Placental pericyte (primary cell): ENCODE data around the gene SPDYE3. TPM values are rescaled to one million over a fixed set of nuclear protein-coding genes. Genes with fewer than 3 reads are reported as not detected.

ENCODE experiments used
- small RNA-seq: library from RNA; depleted of rRNA; stranded (forward); fragments of <200 nt; gene quantifications from one replicate; pipeline ENCODE3, GENCODE V24; 2012; ENCODE audit warnings: low replicate concordance
- total RNA-seq: library from RNA; depleted of rRNA; stranded (reverse); fragments of >200 nt; gene quantifications from 2 replicates; pipeline ENCODE4 v1.2.3, GENCODE V29; 2012

The SPDYE3 gene
- total RNA-seq, result not detected in 2 replicates

DNA sequence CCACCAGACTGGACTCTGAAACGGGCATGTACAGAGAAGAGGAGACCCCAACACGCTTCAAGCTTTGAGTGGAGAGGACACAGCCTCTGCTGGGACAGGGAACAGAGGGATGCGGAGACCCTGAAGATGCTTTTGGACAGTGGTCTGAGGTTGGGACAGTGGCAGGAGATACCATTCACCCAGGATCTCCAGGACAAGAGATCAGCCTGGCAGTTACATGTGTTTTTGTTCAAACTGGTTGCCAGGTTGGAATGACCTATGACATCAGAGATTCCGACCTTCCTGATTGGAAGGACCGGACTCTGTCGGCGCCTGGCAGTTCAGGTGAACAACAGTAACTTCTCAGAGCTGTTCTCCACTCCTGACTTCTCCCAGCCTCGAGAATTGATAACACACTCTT is at the start of gene SPDYE3:
Gene SPDYE3 (plus strand): TSS at position 301 of the 400 bp plus-strand sequence. CDS start 184 bp downstream, outside the sequence.

GRCh38 chr7:100358027-100358856 is 50.7 kb downstream of the SPDYE3 start, which contains the start of gene PILRB:
PILRB (plus strand) TSS chr7:100358117; CDS start chr7:100358303, 186 bp downstream.

Small RNAs within 50 kb of the gene (small RNA-seq; reads per million reads assigned to genes)
- not detected for gene RF00019

Other genes with a start within 250 kb of the SPDYE3 start
- gene ZNF3, start 226.0 kb upstream of the SPDYE3 start, total RNA-seq, result 31.7 and 41.1 TPM in 2 replicates
- gene COPS6, start 218.7 kb upstream of the SPDYE3 start, total RNA-seq, result 122 and 154 TPM in 2 replicates
- 24.1 and 179 TPM in 2 replicates for gene MCM7, start 206.3 kb upstream of the SPDYE3 start, total RNA-seq
- gene AP4M1, start 206.1 kb upstream of the SPDYE3 start, total RNA-seq, result 26.7 and 26.9 TPM in 2 replicates
- gene TAF6, start 188.3 kb upstream of the SPDYE3 start, total RNA-seq, result 43.8 and 74.3 TPM in 2 replicates
- 19.3 and 30.9 TPM in 2 replicates for gene CNPY4, start 188.1 kb upstream of the SPDYE3 start, total RNA-seq
- gene MBLAC1, start 180.7 kb upstream of the SPDYE3 start, total RNA-seq, result 2.6 and 2.9 TPM in 2 replicates
- gene LAMTOR4, start 158.8 kb upstream of the SPDYE3 start, total RNA-seq, result 41.8 and 67.4 TPM in 2 replicates
- 10.9 and 12.7 TPM in 2 replicates for gene TRAPPC14, start 149.0 kb upstream of the SPDYE3 start, total RNA-seq
- gene GAL3ST4, start 139.1 kb upstream of the SPDYE3 start, total RNA-seq, result 2.2 and 2.6 TPM in 2 replicates
- gene GPC2, start 130.3 kb upstream of the SPDYE3 start, total RNA-seq, result 0.66 and 1.9 TPM in 2 replicates
- 0.44 and 1.1 TPM in 2 replicates for gene STAG3, start 129.8 kb upstream of the SPDYE3 start, total RNA-seq
- not detected in 2 replicates for gene PVRIG, start 87.8 kb upstream of the SPDYE3 start, total RNA-seq
- gene PILRB, start 50.4 kb downstream of the SPDYE3 start, total RNA-seq, result 7.0 and 19.8 TPM in 2 replicates
- gene PILRA, start 65.8 kb downstream of the SPDYE3 start, total RNA-seq, result not detected in 2 replicates
- 0.43 and 0.88 TPM in 2 replicates for gene ZCWPW1, start 121.0 kb downstream of the SPDYE3 start, total RNA-seq
- gene MEPCE, start 122.1 kb downstream of the SPDYE3 start, total RNA-seq, result 26.9 and 43.7 TPM in 2 replicates
- gene PPP1R35, start 128.8 kb downstream of the SPDYE3 start, total RNA-seq, result 15.3 and 27.5 TPM in 2 replicates
- 0.72 and 0.88 TPM in 2 replicates for gene SPACDR, start 156.6 kb downstream of the SPDYE3 start, total RNA-seq
- gene TSC22D4, start 171.5 kb downstream of the SPDYE3 start, total RNA-seq, result 35.5 and 37.9 TPM in 2 replicates
- 0.72 and 1.8 TPM in 2 replicates for gene NYAP1, start 176.2 kb downstream of the SPDYE3 start, total RNA-seq
- gene AGFG2, start 231.5 kb downstream of the SPDYE3 start, total RNA-seq, result 7.0 and 13.9 TPM in 2 replicates